Measurements from ENCODE around the gene CSGALNACT2.

DNA sequence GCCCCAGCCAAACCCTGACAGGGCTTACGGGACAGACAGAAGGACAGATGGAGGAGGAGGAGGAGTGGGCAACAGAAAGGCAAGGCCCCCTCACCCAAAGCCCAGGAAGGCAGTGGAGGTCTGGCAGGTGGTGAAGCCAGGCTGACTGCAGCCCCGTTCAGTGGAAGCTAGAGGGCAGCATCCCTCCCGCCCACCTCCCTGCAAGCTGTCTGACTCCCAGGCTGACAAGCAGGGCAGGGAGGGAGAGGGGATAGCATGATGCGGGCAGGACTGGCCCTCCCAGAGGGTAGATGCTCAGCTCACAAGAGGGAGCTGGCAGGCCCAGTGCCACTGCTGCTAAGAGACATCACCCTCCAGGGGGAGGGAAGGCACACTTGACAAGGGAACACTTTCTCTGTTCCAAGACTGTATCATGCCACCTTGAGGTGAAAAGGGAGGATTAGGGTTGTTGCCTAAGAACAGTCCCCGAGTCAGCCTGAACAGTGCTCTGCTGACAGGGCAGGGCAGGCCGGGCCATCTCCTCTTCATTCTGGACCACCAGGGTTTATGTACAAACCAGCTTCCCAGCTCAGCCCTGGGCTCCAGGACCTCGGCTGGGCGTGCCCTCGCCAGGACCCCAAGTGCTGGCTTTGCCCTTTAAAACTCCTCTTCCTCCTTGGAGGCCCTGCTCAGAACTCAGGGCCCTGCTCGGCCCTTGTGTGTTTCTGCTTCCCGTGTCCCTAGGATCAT is 66.9 kb downstream of the CSGALNACT2 start:
- TF ChIP-seq, protein P1, sequence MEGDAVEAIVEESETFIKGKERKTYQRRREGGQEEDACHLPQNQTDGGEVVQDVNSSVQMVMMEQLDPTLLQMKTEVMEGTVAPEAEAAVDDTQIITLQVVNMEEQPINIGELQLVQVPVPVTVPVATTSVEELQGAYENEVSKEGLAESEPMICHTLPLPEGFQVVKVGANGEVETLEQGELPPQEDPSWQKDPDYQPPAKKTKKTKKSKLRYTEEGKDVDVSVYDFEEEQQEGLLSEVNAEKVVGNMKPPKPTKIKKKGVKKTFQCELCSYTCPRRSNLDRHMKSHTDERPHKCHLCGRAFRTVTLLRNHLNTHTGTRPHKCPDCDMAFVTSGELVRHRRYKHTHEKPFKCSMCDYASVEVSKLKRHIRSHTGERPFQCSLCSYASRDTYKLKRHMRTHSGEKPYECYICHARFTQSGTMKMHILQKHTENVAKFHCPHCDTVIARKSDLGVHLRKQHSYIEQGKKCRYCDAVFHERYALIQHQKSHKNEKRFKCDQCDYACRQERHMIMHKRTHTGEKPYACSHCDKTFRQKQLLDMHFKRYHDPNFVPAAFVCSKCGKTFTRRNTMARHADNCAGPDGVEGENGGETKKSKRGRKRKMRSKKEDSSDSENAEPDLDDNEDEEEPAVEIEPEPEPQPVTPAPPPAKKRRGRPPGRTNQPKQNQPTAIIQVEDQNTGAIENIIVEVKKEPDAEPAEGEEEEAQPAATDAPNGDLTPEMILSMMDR (IDR thresholded peaks at IDR 0.05; ENCODE audit: insufficient read depth, low read length, poor library complexity, severe bottlenecking), result peak; percentile 95
- TF ChIP-seq EZH2phosphoT487 (conservative IDR thresholded peaks at IDR 0.05; ENCODE audit: low read length), result no peak

All from SU-DHL-6 (cell line).